HUES64 (cell line): ENCODE results near the gene GRID1.

Experiments used
- H3K27ac ChIP-seq: 2 replicates; pipeline ENCODE4 v1.7.0; 2013; ENCODE audit warnings: low read depth, low read length, inconsistent platforms
- H3K27me3 ChIP-seq: 2 replicates; pipeline ENCODE4 v1.6.1; 2013; ENCODE audit warnings: mild to moderate bottlenecking, low read length; ENCODE audit not compliant: insufficient read depth
- H3K36me3 ChIP-seq: 2 replicates; pipeline ENCODE4 v1.6.1; 2013; ENCODE audit warnings: mild to moderate bottlenecking, low read length; ENCODE audit not compliant: insufficient read depth
- H3K4me1 ChIP-seq: 2 replicates; pipeline ENCODE4 v1.6.1; 2013; ENCODE audit warnings: mild to moderate bottlenecking, low read length, moderate library complexity; ENCODE audit not compliant: insufficient read depth
- H3K4me3 ChIP-seq: 2 replicates; pipeline ENCODE4 v1.5.1; 2013; ENCODE audit warnings: mild to moderate bottlenecking, low read length, moderate library complexity
- H3K9ac ChIP-seq: 2 replicates; pipeline ENCODE4 v1.6.1; 2013; ENCODE audit warnings: mild to moderate bottlenecking, low read depth, low read length
- H3K9me3 ChIP-seq: 2 replicates; pipeline ENCODE4 v1.6.1; 2013; ENCODE audit warnings: low read depth, low read length; ENCODE audit not compliant: insufficient read depth
- WGBS: fragments of 150-250, 120-280 bp; methylation state at CpG from one replicate; pipeline ENCODE4 v1.1.7; 2013; ENCODE audit warnings: missing lambda C conversion rate; 5-methylcytosine and 5-hydroxymethylcytosine counted together

The GRID1 gene

DNA sequence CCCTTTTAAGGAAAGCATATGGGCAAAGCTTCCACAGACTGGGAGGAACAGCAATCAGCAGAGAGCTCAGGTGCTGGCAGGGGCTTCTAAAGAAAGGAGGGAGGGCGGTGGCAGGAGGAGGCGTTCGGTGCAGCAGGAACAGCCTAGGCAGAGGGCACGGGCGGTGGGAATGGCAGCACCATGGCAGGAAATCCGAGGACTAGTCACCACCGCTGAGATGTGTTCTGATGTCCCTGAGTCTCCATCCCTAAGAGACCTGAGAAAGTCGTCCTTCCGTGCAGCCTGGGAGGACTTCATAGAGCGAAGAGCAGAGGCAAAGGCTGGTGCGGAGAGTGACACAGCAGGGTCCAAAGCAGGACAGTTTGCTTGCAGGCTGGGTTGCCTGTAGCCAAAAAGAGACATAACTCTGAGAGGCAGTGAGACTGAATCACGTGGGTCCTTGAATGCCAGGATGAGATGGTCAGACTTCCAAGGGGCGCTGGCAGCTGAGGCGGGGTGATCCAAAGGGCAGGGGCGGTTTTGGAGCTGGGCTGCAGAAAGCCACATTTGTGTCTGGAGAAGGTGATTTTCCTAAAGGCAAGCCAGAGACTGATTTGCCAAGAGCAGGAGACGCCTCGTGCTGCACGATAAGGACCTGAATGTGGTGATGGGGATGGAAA lies 35.8 kb upstream of the GRID1 start:
- 18% methylated on average over 18 of the region's 18 CpGs for WGBS
- H3K27ac ChIP-seq = no peak overlapping the region

DNA sequence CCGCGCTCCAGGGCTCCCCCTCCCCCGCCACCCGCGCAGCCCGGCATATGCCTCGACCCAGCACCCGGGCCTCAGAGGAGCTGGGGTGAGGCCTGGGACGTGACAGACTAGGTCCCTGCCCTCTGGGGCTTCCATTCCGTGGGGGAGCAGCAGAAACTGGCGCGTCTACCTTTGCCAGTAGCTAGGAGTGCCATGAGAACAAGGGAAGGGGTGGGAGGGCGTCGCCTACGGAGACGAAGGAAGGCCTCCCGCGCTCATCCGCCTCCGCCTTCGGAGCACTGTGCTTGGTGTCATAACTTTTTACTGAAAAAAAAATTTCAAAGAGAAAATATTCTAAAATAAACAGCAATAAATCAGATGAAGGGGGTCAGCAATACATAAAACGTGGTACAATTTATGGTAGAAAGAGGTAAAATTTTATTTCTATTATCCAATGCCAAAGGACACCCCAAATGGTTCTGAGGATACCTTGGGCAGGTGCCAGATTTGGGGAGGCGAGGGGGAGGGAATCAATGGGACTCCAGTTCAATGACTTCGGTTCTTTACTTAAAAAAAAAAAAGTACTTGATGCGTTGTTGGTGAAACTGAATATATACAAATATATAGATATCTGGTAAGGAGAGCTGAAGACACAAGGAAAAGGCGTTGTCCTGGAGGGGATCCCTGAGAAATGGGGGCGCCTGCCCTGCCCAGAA lies 35.1 kb upstream of the GRID1 start:
- H3K27me3 ChIP-seq = peaks cover 53% of the 10 kb centered on the region
- H3K9ac ChIP-seq = no peak overlapping the region
- H3K4me3 ChIP-seq = peak overlapping the region; percentile 71
- H3K27ac ChIP-seq = no peak overlapping the region
- H3K9me3 ChIP-seq = no peaks in the 10 kb centered on the region
- WGBS = 8% methylated on average over 25 of the region's 27 CpGs
- peaks cover 10% of the 10 kb centered on the region; the same call in 1 of the 2 replicates for H3K4me1 ChIP-seq
- no peaks in the 10 kb centered on the region for H3K36me3 ChIP-seq

More for the DNA sequence above, 35.8 kb upstream of the GRID1 start:
- Histone ChIP-seq H3K4me1 (peaks cover 10% of the 10 kb centered on the region; the same call in 1 of the 2 replicates), H3K27me3 (peaks cover 48% of the 10 kb centered on the region), H3K9me3 (no peaks in the 10 kb centered on the region), H3K9ac (no peak overlapping the region), H3K4me3 (peak overlapping the region; percentile 71), H3K36me3 (no peaks in the 10 kb centered on the region)

- peak overlapping the region; percentile 56; the same call in 1 of the 2 replicates for H3K9ac ChIP-seq
- H3K4me1 ChIP-seq = peaks cover 10% of the 10 kb centered on the region; the same call in 1 of the 2 replicates
- WGBS = under 1% methylated on average over 76 of the region's 76 CpGs
- peaks cover 57% of the 10 kb centered on the region for H3K27me3 ChIP-seq
- H3K27ac ChIP-seq = no peak overlapping the region
- no peaks in the 10 kb centered on the region for H3K9me3 ChIP-seq
- peak overlapping the region; percentile 71 for H3K4me3 ChIP-seq
- no peaks in the 10 kb centered on the region for H3K36me3 ChIP-seq
Measured at GRCh38 chr10:86400705-86401587, 34.4 kb upstream of the GRID1 start.

DNA sequence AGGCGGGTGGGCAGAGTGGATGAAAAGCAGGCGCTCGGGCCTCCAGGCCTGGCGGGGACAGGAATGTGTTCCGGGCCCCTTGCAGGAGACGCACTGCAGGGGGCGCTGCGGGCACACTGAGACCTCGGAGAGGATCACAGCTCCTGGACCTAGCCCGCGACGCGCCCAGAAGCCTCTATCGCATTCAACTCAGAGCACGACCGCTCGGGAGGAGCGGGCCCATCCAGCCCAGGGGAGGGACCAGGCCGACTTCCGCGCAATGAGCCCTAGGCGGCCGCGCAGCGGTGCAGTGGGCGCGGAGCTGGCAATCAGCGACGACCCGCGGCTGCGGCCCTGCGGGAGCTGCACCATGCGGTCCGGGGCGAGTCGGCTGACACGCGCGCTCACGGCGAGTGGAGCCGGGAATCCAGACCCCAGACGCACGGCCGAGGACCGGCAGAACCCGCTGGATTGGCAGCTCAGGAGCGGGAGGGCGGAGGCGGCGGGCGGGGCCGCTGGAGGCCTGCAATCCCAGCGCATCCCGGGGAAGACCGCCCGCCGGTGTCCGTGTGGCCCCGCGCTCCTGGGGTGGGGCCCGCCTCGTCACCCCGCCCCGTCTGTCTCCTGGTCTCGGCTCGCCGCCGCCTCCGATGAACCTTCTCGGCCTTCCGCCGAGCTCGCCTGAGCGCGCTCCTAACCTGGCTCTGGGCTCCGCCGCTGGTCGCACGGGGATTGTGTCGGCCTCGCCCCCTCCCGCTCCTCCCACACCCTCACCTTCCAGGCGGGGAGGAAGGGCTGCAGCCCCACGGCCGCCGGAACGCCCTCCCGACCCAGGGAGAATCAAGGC lies 33.5 kb upstream of the GRID1 start:
- Histone ChIP-seq H3K27ac (peak overlapping the region; percentile 40; the same call in 1 of the 2 replicates), H3K27me3 (peaks cover 57% of the 10 kb centered on the region), H3K9ac (peak overlapping the region; percentile 56), H3K4me3 (peak overlapping the region; percentile 71), H3K9me3 (no peaks in the 10 kb centered on the region), H3K4me1 (peaks cover 10% of the 10 kb centered on the region; the same call in 1 of the 2 replicates), H3K36me3 (no peaks in the 10 kb centered on the region)
- WGBS = under 1% methylated on average over 90 of the region's 90 CpGs

GRCh38 chr10:86399514-86399878 lies 32.9 kb upstream of the GRID1 start:
- no peaks in the 10 kb centered on the region for H3K9me3 ChIP-seq
- WGBS = 37% methylated on average over 9 of the region's 9 CpGs
- peak overlapping the region; percentile 71; the same call in 1 of the 2 replicates for H3K4me3 ChIP-seq
- H3K27ac ChIP-seq = no peak overlapping the region
- H3K36me3 ChIP-seq = no peaks in the 10 kb centered on the region
- peaks cover 10% of the 10 kb centered on the region; the same call in 1 of the 2 replicates for H3K4me1 ChIP-seq
- H3K27me3 ChIP-seq = peaks cover 57% of the 10 kb centered on the region
- no peak overlapping the region for H3K9ac ChIP-seq

GRCh38 chr10:86397120-86397519 lies 30.5 kb upstream of the GRID1 start:
- Histone ChIP-seq H3K9me3 (no peaks in the 10 kb centered on the region), H3K4me1 (peaks cover 7% of the 10 kb centered on the region; the same call in 1 of the 2 replicates), H3K27ac (no peak overlapping the region), H3K9ac (no peak overlapping the region), H3K36me3 (no peaks in the 10 kb centered on the region), H3K27me3 (peaks cover 51% of the 10 kb centered on the region), H3K4me3 (no peak overlapping the region)
- 80% methylated on average over 7 of the region's 7 CpGs for WGBS

DNA sequence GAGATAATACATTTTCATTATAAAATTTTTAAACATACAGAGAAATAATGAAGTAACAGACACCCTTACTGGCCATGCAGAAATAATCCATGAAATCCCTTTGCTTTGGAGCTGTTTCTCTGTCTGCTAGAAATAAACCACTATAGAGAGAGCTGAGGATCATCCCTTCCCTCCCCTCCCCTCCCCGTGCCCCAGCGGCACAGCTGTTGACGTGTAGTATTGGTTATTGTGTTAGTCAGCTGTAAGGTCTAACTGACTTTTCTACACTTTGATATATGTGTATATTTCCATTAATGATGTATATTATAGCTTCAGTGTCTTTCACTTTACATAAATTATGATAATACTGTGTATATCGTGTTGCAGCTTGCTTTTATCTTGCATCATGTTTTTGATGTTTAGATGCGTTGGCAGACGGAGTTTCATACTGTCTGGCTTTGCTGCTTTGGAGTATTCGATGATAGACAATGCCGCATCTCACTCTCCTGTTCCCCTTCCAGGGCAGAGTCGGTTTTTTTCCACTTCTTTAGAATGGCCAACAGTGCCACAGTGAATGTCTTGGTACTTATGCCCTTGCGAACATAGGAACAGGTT lies 27.4 kb upstream of the GRID1 start:
- H3K36me3 ChIP-seq = no peaks in the 10 kb centered on the region
- no peak overlapping the region for H3K9ac ChIP-seq
- no peaks in the 10 kb centered on the region for H3K9me3 ChIP-seq
- 90% methylated on average over 7 of the region's 10 CpGs for WGBS
- peaks cover 4% of the 10 kb centered on the region for H3K4me1 ChIP-seq
- H3K27ac ChIP-seq = no peak overlapping the region
- no peak overlapping the region for H3K4me3 ChIP-seq
- H3K27me3 ChIP-seq = peaks cover 55% of the 10 kb centered on the region

- no peak overlapping the region for H3K9ac ChIP-seq
- H3K9me3 ChIP-seq = no peaks in the 10 kb centered on the region
- WGBS = 88% methylated on average over 7 of the region's 9 CpGs
Measured at GRCh38 chr10:86393362-86393761, 26.8 kb upstream of the GRID1 start.

GRCh38 chr10:86392723-86393094 lies 26.1 kb upstream of the GRID1 start:
- whole genome bisulfite sequencing = 86% methylated on average over 7 of the region's 7 CpGs
- H3K9me3 ChIP-seq = no peaks in the 10 kb centered on the region
- peaks cover 57% of the 10 kb centered on the region for H3K27me3 ChIP-seq
- no peak overlapping the region for H3K4me3 ChIP-seq
- H3K4me1 ChIP-seq = peaks cover 4% of the 10 kb centered on the region
- no peak overlapping the region for H3K9ac ChIP-seq
- no peak overlapping the region for H3K27ac ChIP-seq
- no peaks in the 10 kb centered on the region for H3K36me3 ChIP-seq

More at GRCh38 chr10:86393362-86393761, 26.8 kb upstream of the GRID1 start:
- Histone ChIP-seq H3K27ac (no peak overlapping the region), H3K27me3 (peaks cover 51% of the 10 kb centered on the region), H3K4me3 (no peak overlapping the region), H3K36me3 (no peaks in the 10 kb centered on the region), H3K4me1 (peaks cover 4% of the 10 kb centered on the region)
